Esophagus squamous epithelium (tissue), 4 donors: ENCODE results near the gene SMYD1.

ENCODE experiments used
- POLR2A ChIP-seq, 4 donors: fragments of 450-650 bp; IDR thresholded peaks; one replicate each; pipeline ENCODE4 v1.6.1; 2017; ENCODE audit warnings: antibody characterized with exemption in 4 of 4, mild to moderate bottlenecking in 4 of 4, moderate library complexity in 3 of 4
- TF ChIP-seq, protein P1 (sequence below), 6 experiments: fragments of 450-650 bp in 4 of 6; fragments of 200-600 bp in 2 of 6; sonication (generic) in 2 of 6; IDR thresholded peaks; one replicate each; pipeline ENCODE4 v1.5.1; 2016 to 2019; ENCODE audit warnings: antibody characterized with exemption in 6 of 6, mild to moderate bottlenecking in 4 of 6, moderate library complexity in 4 of 6

DNA sequence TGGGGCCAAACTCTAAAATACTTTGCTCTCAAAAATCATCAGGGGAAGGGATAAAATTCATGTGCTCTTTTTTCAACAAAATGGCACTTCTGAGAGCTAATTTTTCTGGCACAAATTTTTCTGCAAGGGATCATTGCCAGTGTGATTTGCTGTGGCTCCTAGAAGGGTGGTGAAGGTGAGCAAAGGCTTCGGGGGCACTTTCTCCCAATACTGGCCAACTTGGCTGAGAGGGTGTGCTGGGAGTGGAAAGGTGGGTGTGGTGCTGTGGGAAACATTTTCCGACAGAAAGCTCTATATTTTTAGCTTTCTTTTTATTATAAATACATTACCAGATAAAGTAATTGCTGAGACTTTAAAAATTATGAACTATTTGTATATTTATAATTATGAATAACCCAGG, 419 bp downstream of the SMYD1 start:
- TF ChIP-seq, protein P1, sequence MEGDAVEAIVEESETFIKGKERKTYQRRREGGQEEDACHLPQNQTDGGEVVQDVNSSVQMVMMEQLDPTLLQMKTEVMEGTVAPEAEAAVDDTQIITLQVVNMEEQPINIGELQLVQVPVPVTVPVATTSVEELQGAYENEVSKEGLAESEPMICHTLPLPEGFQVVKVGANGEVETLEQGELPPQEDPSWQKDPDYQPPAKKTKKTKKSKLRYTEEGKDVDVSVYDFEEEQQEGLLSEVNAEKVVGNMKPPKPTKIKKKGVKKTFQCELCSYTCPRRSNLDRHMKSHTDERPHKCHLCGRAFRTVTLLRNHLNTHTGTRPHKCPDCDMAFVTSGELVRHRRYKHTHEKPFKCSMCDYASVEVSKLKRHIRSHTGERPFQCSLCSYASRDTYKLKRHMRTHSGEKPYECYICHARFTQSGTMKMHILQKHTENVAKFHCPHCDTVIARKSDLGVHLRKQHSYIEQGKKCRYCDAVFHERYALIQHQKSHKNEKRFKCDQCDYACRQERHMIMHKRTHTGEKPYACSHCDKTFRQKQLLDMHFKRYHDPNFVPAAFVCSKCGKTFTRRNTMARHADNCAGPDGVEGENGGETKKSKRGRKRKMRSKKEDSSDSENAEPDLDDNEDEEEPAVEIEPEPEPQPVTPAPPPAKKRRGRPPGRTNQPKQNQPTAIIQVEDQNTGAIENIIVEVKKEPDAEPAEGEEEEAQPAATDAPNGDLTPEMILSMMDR (IDR thresholded peaks at IDR 0.05), result no peak
- TF ChIP-seq POLR2A (IDR thresholded peaks at IDR 0.05), result no peak
